Measurements from ENCODE around the gene IMP4. TPM values are rescaled to one million over a fixed set of nuclear protein-coding genes. Genes with fewer than 3 reads are reported as not detected.

IMP4 gene
- total RNA-seq, 1 donor from 2014 or later: 55.7 TPM

GRCh38 chr2:130304726-130305125 lies 38.0 kb upstream of the IMP4 start:
- DNase-seq (no peak), ATAC-seq (no peak)
- no peaks in the 10 kb centered on the region for H3K9me3 ChIP-seq
- no peak overlapping the region for H3K27ac ChIP-seq
- no peaks in the 10 kb centered on the region for H3K4me1 ChIP-seq
- no peak for TF ChIP-seq CTCF (IDR thresholded peaks at IDR 0.05)
- intact Hi-C loops (cut with DNase I): no loop called here
- no peak overlapping the region for H3K4me3 ChIP-seq
- no peaks in the 10 kb centered on the region for H3K36me3 ChIP-seq
- H3K27me3 ChIP-seq: no peaks in the 10 kb centered on the region

- H3K9me3 ChIP-seq: no peaks in the 10 kb centered on the region
- no peak overlapping the region for H3K4me3 ChIP-seq
- no peaks in the 10 kb centered on the region for H3K27me3 ChIP-seq
- intact Hi-C loops (cut with DNase I): no loop called here
- DNase-seq (no peak), ATAC-seq (no peak)
- H3K4me1 ChIP-seq: no peaks in the 10 kb centered on the region
- no peak for TF ChIP-seq CTCF (IDR thresholded peaks at IDR 0.05)
- H3K36me3 ChIP-seq: no peaks in the 10 kb centered on the region
- no peak overlapping the region for H3K27ac ChIP-seq
Observed at GRCh38 chr2:130307850-130308249, 34.8 kb upstream of the IMP4 start.

GRCh38 chr2:130310881-130311280 lies 31.8 kb upstream of the IMP4 start:
- TF ChIP-seq CTCF (IDR thresholded peaks at IDR 0.05): no peak
- H3K9me3 ChIP-seq: no peaks in the 10 kb centered on the region
- no peaks in the 10 kb centered on the region for H3K36me3 ChIP-seq
- ATAC-seq (no peak), DNase-seq (no peak)
- intact Hi-C loops (cut with DNase I): no loop called here
- no peaks in the 10 kb centered on the region for H3K4me1 ChIP-seq
- H3K4me3 ChIP-seq: no peak overlapping the region
- H3K27me3 ChIP-seq: no peaks in the 10 kb centered on the region
- no peak overlapping the region for H3K27ac ChIP-seq

GRCh38 chr2:130313812-130314334 lies 28.8 kb upstream of the IMP4 start:
- ATAC-seq (no peak), DNase-seq (no peak)
- Histone ChIP-seq H3K4me1 (no peaks in the 10 kb centered on the region), H3K27ac (no peak overlapping the region), H3K9me3 (no peaks in the 10 kb centered on the region), H3K4me3 (no peak overlapping the region), H3K36me3 (no peaks in the 10 kb centered on the region), H3K27me3 (no peaks in the 10 kb centered on the region)
- TF ChIP-seq CTCF (IDR thresholded peaks at IDR 0.05): no peak
- intact Hi-C loops (cut with DNase I): no loop called here

- Histone ChIP-seq H3K27ac (no peak overlapping the region), H3K27me3 (no peaks in the 10 kb centered on the region), H3K4me3 (no peak overlapping the region), H3K9me3 (no peaks in the 10 kb centered on the region), H3K4me1 (no peaks in the 10 kb centered on the region), H3K36me3 (no peaks in the 10 kb centered on the region)
- no peak for TF ChIP-seq CTCF (IDR thresholded peaks at IDR 0.05)
- intact Hi-C loops (cut with DNase I): no loop called here
- ATAC-seq (no peak), DNase-seq (no peak)
Observed at GRCh38 chr2:130314377-130314776, 28.3 kb upstream of the IMP4 start.

- Histone ChIP-seq H3K4me3 (no peak overlapping the region), H3K36me3 (no peaks in the 10 kb centered on the region), H3K4me1 (no peaks in the 10 kb centered on the region), H3K9me3 (no peaks in the 10 kb centered on the region), H3K27ac (no peak overlapping the region), H3K27me3 (no peaks in the 10 kb centered on the region)
- no peak for TF ChIP-seq CTCF (IDR thresholded peaks at IDR 0.05)
- DNase-seq (no peak), ATAC-seq (no peak)
- intact Hi-C loops (cut with DNase I): no loop called here
Observed at GRCh38 chr2:130316596-130316995, 26.1 kb upstream of the IMP4 start.
